ENCODE results near the gene PRKACG.

The PRKACG gene

DNA sequence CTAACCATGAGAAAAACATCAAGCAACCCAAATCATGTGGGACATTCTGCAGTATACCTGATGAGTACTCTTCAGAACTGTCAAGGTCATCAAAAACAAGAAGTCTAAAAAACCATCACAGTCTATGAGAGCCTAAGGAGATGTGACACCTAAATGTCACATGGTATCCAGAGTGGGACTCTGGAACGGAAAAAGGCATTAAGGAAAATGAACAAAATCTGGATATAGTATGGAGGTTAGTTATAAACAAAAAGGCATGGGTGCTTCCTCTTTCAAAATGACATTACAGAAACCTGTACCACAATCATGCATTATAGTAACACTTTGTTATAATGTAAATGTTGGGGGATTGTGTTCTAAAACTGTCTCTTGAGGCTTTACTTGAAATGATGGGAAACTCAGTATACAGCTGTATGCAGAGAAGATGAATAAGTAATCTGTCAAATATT, 47.4 kb downstream of the PRKACG start:
- H3K9me3 ChIP-seq (replicated peaks; ENCODE audit: low read length): no peaks in the 10 kb centered on the region

DNA sequence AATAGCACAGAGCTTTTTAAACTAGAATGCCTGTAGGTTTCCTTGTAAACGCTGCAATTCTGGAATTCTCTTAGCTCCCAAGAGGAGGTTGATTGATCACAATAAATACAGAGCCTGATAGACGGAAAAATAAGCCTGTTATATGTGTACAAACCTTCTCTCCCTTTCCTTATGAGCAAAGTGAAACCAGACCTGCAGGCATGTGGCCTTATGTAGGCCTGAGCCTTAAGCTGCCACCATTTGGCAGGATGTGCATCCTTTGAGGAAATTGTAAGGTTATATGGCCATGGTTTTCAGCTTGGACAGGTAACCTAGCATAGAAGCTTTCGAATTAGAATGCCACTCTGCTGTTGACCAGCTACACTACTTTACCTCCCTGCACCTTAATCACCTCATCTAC, 49.1 kb downstream of the PRKACG start:
- Histone ChIP-seq H3K4me1 (ENCODE audit: control insufficient read depth, insufficient read depth, low read length) (no peaks in the 10 kb centered on the region), H3K9ac (ENCODE audit: low read depth, low read length) (no peak overlapping the region), H3K9me3 (replicated peaks; ENCODE audit: low read length) (no peaks in the 10 kb centered on the region), H3K4me2 (ENCODE audit: low read length) (no peak overlapping the region), H3K4me3 (ENCODE audit: low read length) (no peak overlapping the region), H3K27me3 (ENCODE audit: control insufficient read depth, insufficient read depth, low read length) (peaks cover 8% of the 10 kb centered on the region), H3K36me3 (ENCODE audit: insufficient read depth, low read length) (no peaks in the 10 kb centered on the region)

More for the DNA sequence above, 47.4 kb downstream of the PRKACG start:
- H3K36me3 ChIP-seq (ENCODE audit: insufficient read depth, low read length): no peaks in the 10 kb centered on the region
- H3K4me3 ChIP-seq (ENCODE audit: low read length): no peak overlapping the region
- peaks cover 8% of the 10 kb centered on the region for H3K27me3 ChIP-seq (ENCODE audit: control insufficient read depth, insufficient read depth, low read length)
- H3K4me1 ChIP-seq (ENCODE audit: control insufficient read depth, insufficient read depth, low read length): no peaks in the 10 kb centered on the region
- no peak overlapping the region for H3K9ac ChIP-seq (ENCODE audit: low read depth, low read length)
- no peak overlapping the region for H3K4me2 ChIP-seq (ENCODE audit: low read length)

DNA sequence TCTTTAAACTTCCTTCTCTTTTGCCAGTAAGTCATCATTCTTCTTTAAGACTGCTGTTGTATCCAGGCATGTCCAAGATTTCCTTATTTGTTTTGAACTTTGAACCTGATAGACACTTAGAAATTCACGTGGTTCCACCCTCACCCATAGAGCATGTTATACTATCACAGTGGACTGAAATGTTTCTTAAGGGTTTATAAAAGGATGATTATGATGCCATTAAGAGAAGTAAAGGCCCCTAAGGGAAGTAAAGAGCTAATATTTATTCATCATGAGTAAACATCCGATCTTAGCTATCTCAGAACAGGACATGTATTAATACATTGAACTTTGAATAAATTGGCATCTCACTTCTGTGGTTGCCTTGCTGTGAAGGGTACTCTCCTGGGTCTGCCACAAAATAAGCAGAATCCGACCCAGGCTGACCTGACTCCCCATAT, 49.8 kb downstream of the PRKACG start:
- Histone ChIP-seq H3K27me3 (ENCODE audit: control insufficient read depth, insufficient read depth, low read length) (peaks cover 8% of the 10 kb centered on the region), H3K4me2 (ENCODE audit: low read length) (no peak overlapping the region), H3K36me3 (ENCODE audit: insufficient read depth, low read length) (no peaks in the 10 kb centered on the region), H3K9ac (ENCODE audit: low read depth, low read length) (no peak overlapping the region), H3K9me3 (replicated peaks; ENCODE audit: low read length) (no peaks in the 10 kb centered on the region), H3K4me3 (ENCODE audit: low read length) (no peak overlapping the region), H3K4me1 (ENCODE audit: control insufficient read depth, insufficient read depth, low read length) (no peaks in the 10 kb centered on the region)

DNA sequence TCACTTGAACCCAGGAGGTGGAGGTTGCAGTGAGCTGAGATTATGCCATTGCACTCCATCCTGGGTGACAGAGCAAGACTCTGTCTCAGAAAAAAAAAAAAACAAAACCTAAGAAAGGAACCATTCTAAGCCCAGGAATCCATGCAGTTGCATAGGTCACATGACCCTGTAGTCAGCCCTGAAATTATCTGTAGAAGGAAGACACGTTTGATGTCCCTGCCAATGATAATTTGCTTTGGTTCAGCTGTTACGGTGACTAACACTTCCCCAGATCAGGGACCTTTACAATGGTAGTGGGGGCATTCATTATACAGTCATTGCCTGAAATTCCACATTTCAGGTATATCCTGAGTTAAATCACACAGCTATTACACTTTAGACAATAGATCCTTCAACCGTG, 50.5 kb downstream of the PRKACG start:
- Histone ChIP-seq H3K9me3 (replicated peaks; ENCODE audit: low read length) (no peaks in the 10 kb centered on the region), H3K9ac (ENCODE audit: low read depth, low read length) (no peak overlapping the region), H3K4me2 (ENCODE audit: low read length) (no peak overlapping the region), H3K36me3 (ENCODE audit: insufficient read depth, low read length) (no peaks in the 10 kb centered on the region), H3K4me3 (ENCODE audit: low read length) (no peak overlapping the region), H3K4me1 (ENCODE audit: control insufficient read depth, insufficient read depth, low read length) (no peaks in the 10 kb centered on the region), H3K27me3 (ENCODE audit: control insufficient read depth, insufficient read depth, low read length) (peaks cover 8% of the 10 kb centered on the region)
